Measurements from ENCODE around the gene RPP30.

- TF ChIP-seq CTCF (IDR thresholded peaks at IDR 0.05 in 2 of 3, conservative IDR thresholded peaks at IDR 0.05 in 1 of 3; ENCODE audit: borderline replicate concordance in 1 of 3, insufficient read depth in 1 of 3, low read depth in 2 of 3, low read length in 2 of 3) (no peak), RAD21 (IDR thresholded peaks at IDR 0.05; ENCODE audit: low read depth) (no peak), EZH2 (IDR thresholded peaks at IDR 0.05) (no peak), POLR2A (IDR thresholded peaks at IDR 0.05; ENCODE audit: borderline replicate concordance, extremely low read depth, insufficient read depth, insufficient read length) (no peak), ELF1 (IDR thresholded peaks at IDR 0.05; ENCODE audit: borderline replicate concordance, low read depth) (no peak), JUND (IDR thresholded peaks at IDR 0.05) (no peak), POLR2AphosphoS5 (IDR thresholded peaks at IDR 0.05; ENCODE audit: low read depth, low read length) (no peak), ATF3 (IDR thresholded peaks at IDR 0.05) (no peak), CEBPB (IDR thresholded peaks at IDR 0.05; ENCODE audit: low read depth) (no peak), SP1 (IDR thresholded peaks at IDR 0.05; ENCODE audit: low read depth) (no peak)
Observed at GRCh38 chr10:90924552-90924951, 52.8 kb downstream of the RPP30 start.

Data from HCT116 (cell line).